NCI-H69 (cell line): Measurements from ENCODE around the gene TMEM240.
"Not testable (repeated sequence)": the region's sequence is repeated elsewhere in the genome, so short reads cannot be mapped to it uniquely, and the experiment has no call there.

Experiments used
- DNase-seq: peaks from one replicate; lab custom pipeline; 2025; lab: John Stamatoyannopoulos, UW

Gene TMEM240

GRCh38 chr1:1495461-1495975 is 44.9 kb downstream of the TMEM240 start:
- not testable (repeated sequence) for DNase-seq

DNA sequence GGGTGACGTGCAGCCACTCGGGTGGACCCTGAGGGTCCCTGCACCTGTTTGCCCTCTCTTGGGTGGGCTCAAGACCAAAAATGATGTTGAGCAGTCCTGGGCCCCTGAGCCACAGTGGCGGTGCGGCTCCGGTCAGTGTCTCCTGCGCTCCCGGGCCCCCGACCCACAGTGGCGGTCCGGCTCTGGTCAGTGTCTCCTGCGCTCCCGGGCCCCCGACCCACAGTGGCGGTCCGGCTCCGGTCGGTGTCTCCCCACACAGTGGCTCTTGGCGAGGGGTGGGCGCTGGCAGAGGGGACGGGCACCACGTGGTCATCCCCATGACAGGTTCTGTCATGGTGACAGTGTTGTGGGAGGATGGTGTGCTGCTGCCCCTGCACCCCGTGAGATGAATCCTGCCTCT is 46.1 kb downstream of the TMEM240 start:
- DNase-seq, result not testable (repeated sequence)

DNA sequence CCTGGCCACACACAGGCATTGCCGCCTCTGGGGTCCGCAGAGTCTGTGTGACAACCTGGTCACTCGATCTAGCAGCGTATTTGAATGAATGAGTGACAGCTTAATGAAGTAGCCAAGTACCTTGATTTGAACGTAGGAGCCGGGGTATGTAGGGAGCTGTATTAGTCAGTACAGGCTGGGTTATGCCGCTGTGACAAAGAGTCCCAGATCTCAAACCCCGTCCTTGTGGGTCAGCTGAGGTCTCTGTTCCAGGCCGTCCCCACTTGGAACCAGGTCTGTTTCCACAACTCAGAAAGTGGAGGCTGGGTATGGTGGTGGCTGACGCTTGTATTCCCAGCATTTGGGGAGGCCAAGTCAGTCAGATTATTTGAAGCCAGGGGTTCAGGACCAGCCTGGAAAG is 48.8 kb downstream of the TMEM240 start:
- DNase-seq, result no peak

DNA sequence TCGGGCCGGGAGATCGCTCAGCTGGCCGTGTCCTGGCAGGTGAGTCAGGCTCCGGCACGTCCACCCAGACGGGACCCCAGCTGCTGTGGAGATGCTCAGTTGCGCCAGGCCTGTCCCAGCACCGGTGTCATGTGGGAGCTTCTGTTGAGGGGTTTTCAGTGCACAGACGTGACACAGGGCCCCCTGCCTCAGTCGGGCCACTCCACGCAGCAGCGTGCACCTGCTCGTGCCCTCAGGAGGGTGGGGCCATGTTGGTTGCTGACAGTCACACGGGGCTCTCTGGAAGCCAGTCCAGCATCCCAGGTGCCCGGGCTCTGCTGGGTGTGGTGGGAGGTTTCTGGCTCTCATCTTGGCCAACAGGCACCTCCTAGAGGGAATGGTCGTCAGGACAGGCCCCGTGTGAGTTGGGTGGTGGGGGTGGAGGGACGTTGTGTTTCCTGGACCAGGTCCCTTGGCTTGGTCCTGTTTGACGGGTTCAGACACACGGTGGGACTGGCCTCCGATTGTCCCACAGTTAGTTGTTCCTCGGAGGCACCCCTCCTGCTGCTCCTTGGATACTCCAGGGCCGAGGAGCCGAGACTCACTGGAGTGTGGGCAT is 49.7 kb downstream of the TMEM240 start:
- no peak for DNase-seq

DNA sequence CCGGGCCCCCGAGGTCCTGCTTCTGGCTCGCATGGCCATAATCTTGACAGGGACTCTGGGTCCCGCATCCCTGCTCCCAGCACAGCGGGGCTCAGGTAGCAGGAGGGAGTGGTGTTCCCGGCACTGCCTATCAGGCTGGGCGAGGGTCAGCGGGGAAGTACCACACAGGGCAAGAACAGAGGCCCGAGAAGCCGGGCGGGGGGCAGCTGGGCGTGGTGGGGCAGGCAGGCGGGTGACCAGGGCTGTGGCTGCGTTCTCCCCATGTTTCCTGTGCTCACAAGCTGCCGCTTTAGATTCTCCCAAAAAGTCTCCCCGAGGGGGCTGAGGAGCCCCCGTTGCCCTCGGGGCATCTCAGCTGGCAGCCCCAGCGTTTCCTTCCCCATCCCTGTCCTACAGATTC is 50.6 kb downstream of the TMEM240 start:
- DNase-seq, result no peak

GRCh38 chr1:1489231-1489630 is 51.2 kb downstream of the TMEM240 start:
- DNase-seq, result no peak

- no peak for DNase-seq
These were observed 52.7 kb downstream of the TMEM240 start for GRCh38 chr1:1487701-1488100.

DNA sequence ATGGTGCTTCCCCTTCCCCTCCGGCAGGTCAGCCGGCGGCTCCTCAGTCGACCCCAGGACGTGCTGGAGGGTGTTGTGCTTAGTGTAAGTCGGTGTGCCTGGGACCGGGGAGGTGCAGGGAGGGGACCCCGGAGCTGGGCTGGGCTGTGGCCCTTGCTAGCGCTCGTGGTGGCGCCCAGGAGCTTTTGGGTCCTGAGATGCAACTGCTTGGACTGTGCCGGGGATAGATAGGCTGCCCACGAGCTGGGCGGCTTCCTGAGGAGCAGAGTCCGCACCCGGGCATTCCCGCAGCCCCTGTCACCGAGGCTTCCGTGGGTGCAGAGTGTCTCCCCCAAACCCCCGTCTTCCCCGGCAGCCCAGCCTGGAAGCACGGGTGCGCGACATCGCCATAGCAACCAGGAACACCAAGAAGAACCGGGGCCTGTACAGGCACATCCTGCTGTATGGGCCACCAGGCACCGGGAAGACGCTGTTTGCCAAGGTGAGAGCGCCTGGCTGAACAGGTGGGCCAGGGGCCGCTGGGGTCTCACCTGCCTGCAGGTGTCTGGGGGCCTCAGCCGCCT is 54.6 kb downstream of the TMEM240 start:
- DNase-seq, result not testable (repeated sequence)

- DNase-seq, result not testable (repeated sequence)
These were observed 55.3 kb downstream of the TMEM240 start for GRCh38 chr1:1484976-1485750.
